Cardiac septum (tissue), 1 donor: ENCODE data around the gene AK1. TPM values are rescaled to one million over a fixed set of nuclear protein-coding genes. Genes with fewer than 3 reads are reported as not detected.
A peak's percentile ranks its signal among the peaks of the same experiment; 100 is the strongest.
"Not testable (repeated sequence)": the region's sequence is repeated elsewhere in the genome, so short reads cannot be mapped to it uniquely, and the experiment has no call there.

Source experiments
- DNase-seq: peaks from one replicate; pipeline ENCODE4 v3.0.0-alpha.2; 2020; ENCODE audit warnings: low spot score
- intact Hi-C: fragments of 100-400 bp; cut with DNase I; formaldehyde crosslinking; loops from one replicate; pipeline ENCODE4 v1.14.0; 2022
- total RNA-seq: library from RNA; stranded (reverse); fragmentation: NEBNext Ultra II Directional; extraction: Animal tissue kit (Norgen Biotek cat#: 25700); gene quantifications from one replicate; pipeline ENCODE4 v1.2.1, GENCODE V29; 2021
- donor health status: DM: no; HTN: no; CAD: no.

AK1 gene
- total RNA-seq, 1 donor from 2014 or later = 484 TPM

DNA sequence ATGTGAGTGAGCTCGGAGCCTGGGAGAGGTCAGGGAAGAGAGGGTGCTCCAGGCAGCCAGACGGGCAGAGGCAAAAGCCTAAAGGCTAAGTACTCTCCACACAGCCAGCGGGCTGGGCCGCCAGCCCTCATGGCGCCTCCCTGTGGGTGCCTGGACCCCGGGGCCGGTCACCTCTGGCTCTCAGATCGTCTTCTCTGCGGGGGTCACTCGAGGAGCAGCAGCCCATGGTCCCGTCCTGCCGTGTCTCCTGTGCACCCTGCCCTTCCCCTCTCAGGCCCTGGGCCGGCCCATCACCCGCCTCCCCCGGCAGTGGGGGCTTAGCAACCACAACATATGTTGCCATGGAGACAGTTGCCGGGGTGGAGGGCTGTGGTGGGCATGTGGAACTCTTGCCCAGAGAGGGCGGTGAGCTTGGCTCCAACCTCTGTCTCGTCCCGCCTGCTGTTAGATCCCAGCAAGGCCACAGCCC, 4.2 kb downstream of the AK1 start:
- intact Hi-C loops = loop anchor here (5.0 kb wide), 1 partner anchor 136 kb away; the partner anchor contains the start of gene TOR2A
- DNase-seq = no peak

DNA sequence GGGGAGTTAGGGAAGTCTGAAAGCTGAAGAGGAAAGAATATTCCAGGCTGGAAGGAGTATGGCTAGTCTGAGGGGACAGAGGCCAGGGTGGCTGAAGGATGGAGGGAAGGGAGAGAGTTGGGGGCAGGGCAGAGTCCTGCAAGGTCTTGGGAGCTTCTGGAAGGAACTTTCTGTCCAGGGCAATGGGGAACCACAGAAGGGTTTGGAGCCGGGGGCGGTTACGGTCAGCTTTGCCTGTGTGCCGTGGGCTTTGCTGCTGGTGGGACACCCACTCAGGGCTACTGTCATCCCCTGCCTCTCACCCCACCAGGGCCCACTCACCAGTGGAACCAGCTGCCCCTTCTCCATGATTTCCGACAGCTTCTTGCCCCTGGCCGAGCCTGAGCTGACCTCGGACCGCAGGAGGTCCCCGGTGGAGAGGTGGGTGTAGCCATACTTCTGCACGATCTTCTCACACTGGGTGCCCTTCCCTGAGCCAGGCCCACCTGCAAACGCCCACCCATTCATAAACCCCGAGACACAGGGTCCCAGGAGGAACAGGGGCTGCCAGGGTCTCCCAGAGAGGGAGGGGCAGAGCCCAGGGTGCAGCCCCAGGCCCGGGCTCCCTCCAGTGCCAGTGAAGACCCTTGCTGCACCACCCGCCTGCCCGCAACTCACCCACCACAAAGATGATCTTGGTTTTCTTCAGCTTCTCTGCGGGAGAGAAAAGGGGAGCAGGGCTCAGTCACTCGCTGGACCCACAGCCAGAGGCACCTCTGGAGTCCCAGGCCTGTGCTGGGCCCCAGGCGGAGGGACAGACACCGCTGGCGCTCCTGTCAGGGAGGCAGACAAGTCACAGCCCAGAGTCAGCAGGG, 4.9 kb downstream of the AK1 start:
- no peak for DNase-seq

DNA sequence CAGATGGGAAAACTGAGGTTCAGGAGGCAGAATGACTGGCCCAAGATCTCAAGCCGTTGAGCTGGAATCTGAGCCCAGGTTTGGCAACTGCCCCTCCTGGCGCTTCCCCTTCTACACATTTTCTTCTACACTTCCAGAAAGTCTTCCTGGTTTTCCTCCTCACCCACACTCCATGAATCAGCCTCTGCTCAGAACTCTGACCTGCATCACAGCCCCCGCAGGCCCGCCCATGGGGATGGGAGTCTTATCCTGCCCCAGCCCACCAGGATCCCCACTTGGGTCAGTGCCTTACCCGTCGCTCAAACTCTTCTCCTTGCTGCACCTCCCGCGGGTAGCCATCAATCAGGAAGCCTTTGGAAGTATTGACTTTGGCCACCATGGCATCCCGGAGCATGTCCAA, 5.9 kb downstream of the AK1 start:
- intact Hi-C loops = loop anchor here (2.0 to 5.0 kb wide), 2 partner anchors 85 to 134 kb away; partner anchors contain the start of genes CDK9 and TOR2A
- DNase-seq = no peak

More for the DNA sequence above, 4.9 kb downstream of the AK1 start:
- intact Hi-C loops = loop anchor here (5.0 kb wide), 1 partner anchor 135 kb away; the partner anchor contains the start of gene TOR2A

DNA sequence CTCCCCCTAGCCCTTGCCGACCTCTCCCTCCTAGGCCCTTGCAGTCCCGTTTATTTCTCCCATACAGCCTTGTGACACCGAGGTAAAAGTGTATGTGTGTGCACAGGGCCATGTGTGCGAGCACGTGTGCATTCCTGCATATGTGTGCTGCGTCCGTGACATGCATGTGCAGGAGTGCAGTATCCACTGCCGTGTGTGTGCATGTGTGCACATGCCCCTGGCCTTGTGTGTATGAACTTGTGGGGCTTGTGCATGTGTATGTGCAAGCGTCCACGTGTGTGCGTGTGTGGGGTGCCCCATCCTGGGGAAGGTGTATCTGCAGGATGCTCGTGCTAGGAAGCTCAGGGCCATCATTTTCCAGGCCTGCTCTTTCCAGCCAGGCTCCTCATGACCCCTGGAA, 6.6 kb downstream of the AK1 start:
- intact Hi-C loops = loop anchor here (2.0 to 5.0 kb wide), 2 partner anchors 84 to 134 kb away; partner anchors contain the start of genes CDK9 and TOR2A
- no peak for DNase-seq

DNA sequence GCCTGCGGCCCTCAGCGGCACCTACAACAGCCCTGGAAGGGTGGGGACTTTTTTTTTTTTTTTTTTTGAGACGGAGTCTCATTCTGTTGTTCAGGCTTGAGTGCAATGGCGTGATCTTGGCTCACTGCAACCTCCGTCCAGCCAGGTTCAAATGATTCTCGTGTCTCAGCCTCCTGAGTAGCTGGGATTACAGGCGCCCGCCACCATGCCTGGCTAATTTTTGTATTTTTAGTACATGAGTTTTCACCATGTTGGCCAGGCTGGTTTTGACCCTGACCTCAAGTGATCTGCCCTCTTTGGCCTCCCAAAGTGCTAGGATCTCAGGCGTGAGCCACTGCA, 7.4 kb downstream of the AK1 start:
- intact Hi-C loops = loop anchor here (2.0 to 5.0 kb wide), 2 partner anchors 83 to 133 kb away; partner anchors contain the start of genes CDK9 and TOR2A
- DNase-seq = not testable (repeated sequence)

DNA sequence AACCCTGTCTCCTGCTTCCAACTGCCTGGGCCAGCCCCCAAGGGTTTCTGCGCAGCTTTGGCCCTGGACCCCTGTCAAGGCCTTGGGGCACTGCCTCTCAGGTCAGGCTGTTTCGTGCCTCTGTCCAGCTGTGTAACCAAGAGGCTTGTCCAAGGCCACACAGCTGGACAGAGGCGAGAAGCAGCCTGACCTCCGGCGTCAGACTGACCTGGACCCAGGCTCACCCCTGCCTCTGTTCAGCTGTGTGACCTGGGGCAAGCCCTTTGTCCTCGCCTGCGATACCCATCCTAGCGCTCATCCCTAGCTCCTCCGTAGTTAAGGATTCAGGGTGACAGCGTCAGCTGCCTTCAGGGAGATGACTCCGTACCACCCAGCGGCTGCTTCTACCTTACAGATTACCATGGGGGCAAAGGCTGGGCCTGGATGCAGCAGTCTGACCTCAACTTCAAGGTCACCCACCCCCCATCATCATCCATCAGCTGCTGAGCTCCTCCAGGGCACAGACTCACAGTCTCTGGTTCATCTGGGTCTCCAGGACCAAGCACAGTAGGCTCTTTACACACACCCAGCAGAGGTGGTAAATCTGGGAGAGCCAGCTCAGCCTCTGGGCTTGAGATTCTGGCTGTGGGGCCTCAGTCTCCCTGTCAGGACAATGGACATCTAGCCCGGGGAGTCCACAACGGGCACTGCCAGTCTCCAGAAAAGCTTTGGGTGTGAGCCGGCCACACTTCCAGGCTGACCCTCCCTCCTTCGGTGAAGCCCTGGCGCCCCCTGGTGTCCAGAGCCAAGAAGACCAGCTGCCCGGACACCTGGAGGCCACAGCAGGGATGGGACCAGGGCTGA, 7.9 kb downstream of the AK1 start:
- peak; percentile 95 for DNase-seq
- intact Hi-C loops = loop anchor here (2.0 to 5.0 kb wide), 2 partner anchors 83 to 132 kb away; partner anchors contain the start of genes CDK9 and TOR2A

DNA sequence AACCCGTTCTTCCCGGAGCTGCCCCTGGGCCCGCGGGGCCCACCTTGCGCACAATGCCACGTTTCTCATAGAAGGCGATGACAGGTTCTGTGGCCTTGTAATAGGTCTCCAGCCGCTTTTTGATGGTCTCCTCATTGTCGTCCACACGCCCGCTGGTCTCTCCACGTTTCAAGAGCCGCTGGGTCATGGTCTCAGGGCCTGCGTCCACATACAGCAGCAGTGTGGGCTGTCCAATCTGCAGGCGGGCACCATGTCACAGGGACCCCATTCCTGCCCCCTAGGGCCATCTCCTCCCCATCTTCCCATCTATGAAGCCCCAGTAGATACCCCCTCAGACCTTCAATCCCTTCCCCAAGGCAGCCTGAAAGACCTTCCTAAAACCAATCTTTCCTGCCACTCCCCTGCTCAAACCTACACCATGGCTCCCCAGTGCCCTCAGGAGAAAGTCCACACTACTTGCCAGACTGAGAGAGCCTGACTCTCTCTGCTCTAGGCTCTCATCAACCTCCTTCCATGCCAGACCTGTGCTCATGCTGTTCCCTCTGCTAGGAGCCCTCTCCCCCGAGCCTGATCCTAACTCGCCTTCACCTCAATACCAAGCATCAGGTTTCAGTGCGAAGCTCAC, 9.1 kb downstream of the AK1 start:
- no peak for DNase-seq
- intact Hi-C loops = no loop called here

DNA sequence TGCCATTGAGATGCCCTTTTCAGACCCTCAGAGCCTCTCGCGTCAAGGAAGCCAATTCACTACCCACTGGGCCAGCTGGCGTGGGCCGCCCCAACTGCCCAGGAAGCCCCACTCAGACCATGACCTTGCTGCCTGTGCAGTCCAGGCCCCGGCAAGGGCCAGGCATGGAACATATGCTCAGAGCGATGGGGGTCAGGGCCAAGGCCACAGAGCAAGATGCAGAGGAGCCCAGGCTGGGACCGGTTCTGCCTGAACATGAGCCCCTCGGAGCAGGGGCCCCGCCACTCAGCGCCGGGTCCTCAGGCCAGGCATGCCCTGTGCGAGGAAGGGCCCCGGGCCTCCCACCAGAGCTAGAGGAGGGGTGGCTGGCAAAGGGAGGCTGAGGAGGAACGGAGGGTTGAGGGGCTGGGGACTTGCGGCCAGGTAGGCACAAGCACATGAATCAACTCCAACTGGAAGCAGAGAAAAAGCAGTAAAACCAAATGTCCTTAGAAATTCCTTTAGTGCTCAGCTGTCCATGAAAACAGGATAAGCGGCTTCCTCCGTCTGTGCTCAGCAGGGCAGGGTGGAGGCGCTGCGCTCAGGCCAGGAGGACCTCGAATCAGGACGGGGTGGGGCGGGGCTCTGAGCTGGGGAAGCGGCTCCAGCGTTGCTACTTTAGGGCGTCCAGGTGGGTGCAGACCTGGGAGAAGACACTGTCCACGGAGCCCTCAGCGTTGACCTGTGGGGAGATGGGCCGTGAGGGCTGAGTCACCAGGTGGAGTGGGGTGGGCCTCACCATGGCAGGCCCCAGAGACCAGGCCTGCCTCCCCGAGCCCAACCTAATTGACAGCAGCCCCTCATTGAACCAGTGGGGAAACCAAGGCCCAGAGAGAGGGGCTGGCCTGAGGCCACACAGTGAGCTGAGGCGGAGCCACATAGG, 9.9 kb downstream of the AK1 start:
- DNase-seq = no peak
- intact Hi-C loops = no loop called here

DNA sequence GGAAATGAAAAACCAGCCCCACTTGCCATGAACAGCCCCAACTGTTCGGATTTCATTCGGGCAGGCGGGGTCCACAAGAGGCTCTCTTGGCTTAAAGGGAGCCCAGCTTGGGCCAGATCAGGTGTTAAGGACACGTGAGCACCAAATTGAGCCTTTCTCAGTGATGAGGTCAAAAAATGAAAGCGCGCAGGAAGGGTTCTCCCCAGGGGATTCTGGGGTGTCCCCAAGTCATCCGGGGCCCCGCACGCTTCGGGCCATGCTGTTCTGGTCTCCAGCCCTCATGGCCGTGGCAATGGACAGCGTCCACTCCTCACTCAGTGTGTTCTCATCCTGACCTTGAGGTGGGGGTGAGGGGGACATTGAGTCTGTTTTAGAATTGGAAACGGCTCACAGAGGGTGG, 10.9 kb downstream of the AK1 start:
- no peak for DNase-seq
- intact Hi-C loops = no loop called here

DNA sequence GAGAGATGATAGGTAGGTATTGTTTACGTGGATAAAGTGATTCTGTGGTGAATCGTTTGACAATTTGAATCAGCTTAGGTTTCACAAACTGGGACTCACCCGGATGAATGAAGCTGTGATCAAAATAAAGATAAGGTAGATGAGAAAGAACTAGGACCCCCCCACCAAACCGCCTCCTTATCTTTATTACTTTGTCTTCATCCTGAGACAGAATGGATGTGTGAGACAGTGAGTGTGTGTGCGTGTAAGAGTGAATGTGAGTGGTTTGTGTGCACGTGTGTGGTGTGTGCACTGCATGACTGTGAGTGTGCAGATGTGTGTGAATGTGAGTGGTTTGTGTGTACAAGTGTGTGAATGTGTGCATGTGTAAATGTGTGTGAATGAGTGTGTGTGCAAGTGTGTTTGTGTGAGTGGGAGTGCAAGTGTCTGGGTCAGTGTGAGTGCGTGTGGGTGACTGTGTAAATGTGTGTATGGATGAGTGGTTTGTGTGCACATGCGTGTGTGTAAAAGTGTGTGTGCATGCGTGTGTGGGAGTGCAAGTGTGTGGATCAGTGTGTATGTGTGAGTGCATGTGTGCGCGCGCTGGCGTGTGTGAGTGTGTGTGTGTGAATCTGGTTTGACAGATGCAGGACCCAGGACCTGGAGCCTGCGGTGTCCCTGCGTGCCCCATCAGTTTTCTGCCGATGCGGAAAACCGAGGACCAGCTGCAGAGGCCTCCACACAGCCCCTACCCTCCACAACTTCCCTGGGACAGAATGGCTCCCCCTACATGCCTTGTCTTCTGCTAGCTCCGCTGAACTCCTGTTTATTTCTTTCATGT, 11.6 kb downstream of the AK1 start:
- intact Hi-C loops = no loop called here
- no peak for DNase-seq

DNA sequence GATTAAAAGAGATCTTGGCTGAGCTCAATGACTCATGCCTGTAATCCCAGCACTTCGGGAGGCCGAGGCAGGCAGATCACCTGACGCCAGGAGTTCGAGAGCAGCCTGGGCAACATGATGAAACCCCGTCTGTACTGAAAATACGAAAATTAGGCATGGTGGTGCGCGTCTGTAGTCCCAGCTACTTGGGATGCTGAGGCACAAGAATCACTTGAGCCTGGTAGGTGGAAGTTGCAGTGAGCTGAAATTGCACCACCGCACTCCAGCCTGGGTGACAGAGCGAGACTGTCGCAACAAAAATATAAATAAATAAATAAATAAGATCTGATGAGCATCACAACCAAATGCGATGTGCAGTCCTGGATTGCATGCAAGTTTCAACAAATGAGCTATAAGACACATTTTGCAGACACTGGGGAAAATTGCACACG, 14.3 kb downstream of the AK1 start:
- DNase-seq = no peak
- intact Hi-C loops = loop anchor here (5.0 kb wide), 1 partner anchor 36 kb away; no protein-coding TSS in a partner anchor

DNA sequence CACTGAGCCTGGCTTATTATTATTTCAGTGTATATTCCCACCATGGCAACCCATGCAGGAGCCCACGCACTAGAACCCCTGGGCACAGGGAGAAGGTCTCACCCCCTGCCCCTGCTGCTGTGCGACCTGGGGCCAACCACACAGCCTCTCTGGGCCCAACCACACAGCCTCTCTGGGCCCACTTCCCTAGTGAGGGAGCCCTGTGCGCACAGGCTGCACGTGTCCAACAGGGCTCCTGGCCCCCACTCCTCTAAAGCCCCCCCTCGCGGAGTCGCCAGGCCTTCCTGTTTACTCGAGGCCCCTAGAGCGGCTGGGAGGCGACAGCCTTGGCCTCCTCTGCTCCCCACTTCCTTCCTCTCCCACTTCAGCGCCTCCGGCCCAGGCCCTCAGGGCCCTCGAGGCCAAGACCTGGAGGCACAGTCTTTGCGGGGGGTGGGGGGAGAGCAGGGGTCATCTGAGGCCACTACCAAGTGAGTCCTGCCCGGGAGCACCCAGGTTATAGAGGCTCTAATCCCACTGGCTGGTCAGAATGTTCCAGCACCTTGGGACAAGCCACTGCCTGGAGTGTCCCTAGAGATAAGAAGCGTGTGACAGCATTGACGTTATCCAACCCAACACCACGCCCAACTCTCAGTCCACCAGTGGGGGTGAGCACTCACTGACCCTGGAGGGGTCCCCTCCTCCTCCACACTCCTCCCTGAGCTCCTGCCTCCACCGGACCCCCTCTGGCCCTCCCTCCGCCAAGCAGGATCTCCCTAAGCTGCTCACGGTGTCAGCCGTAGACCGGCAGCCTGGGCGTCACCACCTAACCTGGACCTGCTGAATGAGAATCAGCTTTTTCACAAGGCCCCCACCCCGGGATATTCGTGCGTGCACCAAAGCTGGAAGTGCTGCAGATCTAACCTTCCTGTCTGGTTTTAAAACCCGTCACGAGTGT, 15.1 kb downstream of the AK1 start:
- peak; percentile 91 for DNase-seq
- intact Hi-C loops = loop anchor here (5.0 kb wide), 1 partner anchor 35 kb away; no protein-coding TSS in a partner anchor

DNA sequence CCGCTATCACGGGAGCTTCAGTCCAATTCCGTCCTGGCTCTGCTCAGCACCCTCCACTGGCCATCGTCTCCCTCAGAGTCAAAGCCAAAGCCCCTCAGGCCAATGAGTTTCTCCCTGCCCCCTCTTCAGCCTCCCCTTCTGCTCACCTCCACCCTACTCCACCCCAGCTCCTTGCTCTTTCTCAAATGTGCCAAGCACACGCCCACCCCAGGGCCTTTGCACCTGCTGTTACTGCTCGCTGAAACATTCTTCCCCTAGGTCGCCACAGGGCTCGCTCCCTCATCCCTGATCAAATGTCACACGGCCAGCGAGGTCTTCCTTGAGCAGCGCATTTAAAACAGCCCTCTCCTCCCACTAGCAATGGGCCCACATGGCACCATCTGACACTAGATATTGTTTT, 16.7 kb downstream of the AK1 start:
- intact Hi-C loops = loop anchor here (5.0 kb wide), 1 partner anchor 33 kb away; no protein-coding TSS in a partner anchor
- no peak for DNase-seq

DNA sequence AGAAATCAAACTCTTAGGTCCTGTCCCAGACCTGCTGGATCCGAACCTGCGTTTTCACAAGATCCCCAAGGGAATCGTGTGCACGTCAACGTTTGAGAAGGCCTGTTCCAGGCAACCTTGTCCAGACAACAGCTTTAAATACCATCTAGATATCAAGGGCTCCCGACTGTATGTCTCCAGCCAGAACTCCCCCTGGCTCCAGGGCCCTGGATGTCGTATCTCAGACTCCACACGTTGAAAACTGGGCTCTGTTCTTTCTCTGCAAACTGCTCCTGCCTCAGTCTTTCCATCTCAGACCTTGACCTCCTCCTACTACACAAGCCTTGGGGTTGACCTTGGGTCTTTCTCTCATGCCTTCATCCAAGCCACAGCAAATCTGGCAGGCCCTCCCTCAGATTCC, 17.2 kb downstream of the AK1 start:
- intact Hi-C loops = loop anchor here (5.0 kb wide), 1 partner anchor 33 kb away; no protein-coding TSS in a partner anchor
- DNase-seq = no peak

DNA sequence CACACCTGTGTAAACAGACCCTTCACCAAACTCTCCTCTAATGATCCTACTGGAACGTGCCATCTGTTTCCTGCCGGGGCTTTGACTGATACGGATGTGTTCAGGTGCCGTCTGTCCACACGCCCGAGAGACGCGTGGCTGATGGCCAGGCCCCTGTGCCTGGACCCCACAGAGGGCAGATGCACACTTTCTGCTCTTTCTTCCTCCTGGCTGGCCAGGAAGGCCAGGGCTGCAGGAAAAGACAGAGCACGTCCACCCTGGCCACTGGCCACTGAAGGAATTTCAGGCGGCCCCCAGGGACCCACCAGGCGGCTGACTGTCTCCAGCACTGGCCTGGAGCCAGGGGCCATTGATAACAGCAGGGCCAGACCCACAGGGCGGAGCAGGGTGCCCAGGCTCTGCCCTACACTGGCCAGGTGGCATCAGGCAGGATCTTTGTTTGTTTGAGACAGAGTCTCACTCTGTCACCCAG, 19.4 kb downstream of the AK1 start:
- peak; percentile 91 for DNase-seq
- intact Hi-C loops = no loop called here

DNA sequence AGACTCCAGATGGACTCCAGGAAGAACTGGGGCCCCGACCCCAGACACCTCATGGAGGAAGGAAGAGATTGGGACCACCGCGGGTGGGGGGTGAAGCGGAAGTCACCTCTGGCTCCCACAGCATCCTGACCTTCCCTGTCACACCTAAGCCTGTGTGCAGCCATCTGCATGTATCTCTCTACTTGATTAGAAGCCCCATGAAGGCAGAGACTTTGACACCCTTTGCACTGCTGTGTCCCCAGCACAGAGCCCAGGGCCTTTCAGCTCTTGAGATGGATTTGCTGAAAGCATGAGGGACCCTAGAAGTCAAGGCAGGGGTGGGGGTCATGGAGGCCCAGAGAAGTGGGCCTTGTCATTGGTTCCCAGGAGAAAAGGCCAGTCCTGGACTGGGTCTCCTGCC, 20.2 kb downstream of the AK1 start:
- intact Hi-C loops = no loop called here
- DNase-seq = no peak
